ENCODE measurements around the gene GPR176. TPM values are rescaled to one million over a fixed set of nuclear protein-coding genes. Genes with fewer than 3 reads are reported as not detected.

GPR176 gene
- total and polyA plus RNA-seq, 4 donors, result 13.7 to 29.7 (median 28.2) TPM

DNA sequence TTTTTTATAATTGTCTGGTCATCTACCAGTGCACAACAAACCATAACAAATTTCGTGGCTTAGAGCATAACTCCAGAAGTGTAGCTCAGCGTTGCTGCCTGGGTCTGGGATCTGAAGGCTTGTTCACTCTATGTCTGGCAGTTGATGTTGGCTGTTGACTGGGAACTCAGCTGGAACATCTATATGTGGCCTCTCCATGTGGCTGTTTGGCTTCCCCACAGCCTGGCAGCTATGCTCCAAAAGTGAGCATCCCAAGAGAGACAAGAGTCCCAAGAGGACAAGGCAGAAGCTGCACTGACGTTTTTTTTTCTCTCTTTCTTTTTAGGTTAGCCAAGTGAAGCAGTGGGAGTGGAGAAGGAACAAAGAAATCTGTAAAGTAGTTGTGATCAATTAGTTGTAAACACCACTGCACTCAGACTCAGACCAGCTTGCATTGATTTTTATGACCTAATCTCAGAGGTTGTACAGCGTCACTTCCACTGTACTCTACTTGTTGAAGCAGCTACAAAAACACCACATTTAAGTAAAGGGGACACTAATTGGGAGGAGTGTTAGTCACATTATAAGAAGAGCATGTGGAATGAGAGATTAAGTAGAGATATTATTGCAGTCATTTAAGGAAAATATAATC, 2.5 kb upstream of the GPR176 start:
- no peaks in the 10 kb centered on the region for H3K36me3 ChIP-seq (ENCODE audit: control insufficient read depth, insufficient read depth, low read length)
- no CpG with 5 or more reads among the region's 4 CpGs for WGBS (ENCODE audit: insufficient coverage)
- DNase-seq (ENCODE audit: low read depth in 4 of 6, low spot score in 6 of 6), result peak in 1 of 6 donors; percentile 44
- no peak overlapping the region for H3K27ac ChIP-seq (ENCODE audit: low read depth, low read length)
- no peaks in the 10 kb centered on the region for H3K9me3 ChIP-seq (ENCODE audit: control insufficient read depth, insufficient read depth, low read length)
- peaks cover 16% of the 10 kb centered on the region for H3K27me3 ChIP-seq (ENCODE audit: control insufficient read depth, insufficient read depth, low read length)
- no peak overlapping the region for H3K4me3 ChIP-seq (ENCODE audit: low read depth, low read length)
- H3K4me1 ChIP-seq (ENCODE audit: control insufficient read depth, insufficient read depth, low read length), result peaks cover 17% of the 10 kb centered on the region

DNA sequence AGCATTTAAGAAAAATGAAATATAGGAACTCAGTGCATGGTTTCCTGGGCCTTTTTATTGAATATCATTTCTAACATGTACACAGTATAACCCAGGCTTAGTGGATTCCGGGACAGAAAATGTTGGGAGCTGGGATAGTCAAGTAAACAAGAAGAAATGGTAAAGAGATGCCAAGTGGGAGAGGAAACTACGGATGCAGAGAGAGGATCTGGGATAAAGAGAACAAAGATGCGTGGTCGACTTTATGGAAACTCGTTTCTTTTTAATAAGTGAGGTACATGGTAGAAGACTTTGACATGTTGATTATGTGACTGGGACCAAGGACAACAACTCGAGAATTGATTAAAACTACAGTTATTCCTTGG, 1.2 kb upstream of the GPR176 start:
- no peak for DNase-seq (ENCODE audit: low read depth in 4 of 6, low spot score in 6 of 6)
- Histone ChIP-seq H3K27me3 (ENCODE audit: control insufficient read depth, insufficient read depth, low read length) (peaks cover 16% of the 10 kb centered on the region), H3K27ac (ENCODE audit: low read depth, low read length) (peak overlapping the region; percentile 75), H3K9me3 (ENCODE audit: control insufficient read depth, insufficient read depth, low read length) (no peaks in the 10 kb centered on the region), H3K36me3 (ENCODE audit: control insufficient read depth, insufficient read depth, low read length) (no peaks in the 10 kb centered on the region), H3K4me3 (ENCODE audit: low read depth, low read length) (peak overlapping the region; percentile 74), H3K4me1 (ENCODE audit: control insufficient read depth, insufficient read depth, low read length) (peaks cover 17% of the 10 kb centered on the region)
- WGBS (ENCODE audit: insufficient coverage), result 69% methylated on average over 5 of the region's 6 CpGs

DNA sequence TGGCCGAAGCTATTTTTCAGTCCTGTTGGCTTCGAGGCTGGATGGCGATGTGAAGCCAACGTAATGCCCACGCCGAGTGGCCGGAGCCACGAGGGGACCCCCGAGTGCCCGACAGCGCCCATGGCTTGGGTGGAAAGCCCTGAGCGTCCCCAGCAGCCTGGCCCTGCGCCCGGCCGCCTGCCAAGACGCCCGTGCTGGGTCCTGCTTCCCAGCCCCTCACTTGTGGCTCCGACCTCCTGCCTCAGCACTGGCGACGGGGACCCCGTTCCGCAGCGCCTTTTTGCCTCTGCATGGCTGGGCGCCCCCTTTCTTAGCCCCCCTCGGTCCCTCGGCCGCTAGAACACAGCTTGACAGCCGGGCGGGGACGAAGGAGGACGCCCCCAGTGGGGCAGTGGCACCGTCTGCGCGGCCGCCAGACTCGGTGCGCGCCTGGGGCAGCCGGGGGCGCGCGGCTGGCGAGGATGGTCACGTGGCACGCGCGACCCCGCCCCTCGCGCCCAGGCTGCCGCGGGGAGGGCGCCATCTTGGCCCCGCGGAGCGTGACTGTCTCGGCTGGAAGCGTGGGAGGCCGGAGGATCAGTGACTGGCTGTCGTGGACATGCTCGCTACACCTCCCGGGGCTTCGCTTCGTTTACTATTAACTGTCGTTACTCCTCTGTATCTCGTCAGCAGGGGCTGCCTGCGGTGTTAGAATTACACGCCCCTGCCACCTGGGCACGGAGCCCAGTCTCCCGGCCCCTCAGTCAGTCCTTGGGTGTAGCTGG, 626 bp upstream of the GPR176 start:
- peaks cover 17% of the 10 kb centered on the region for H3K4me1 ChIP-seq (ENCODE audit: control insufficient read depth, insufficient read depth, low read length)
- no peaks in the 10 kb centered on the region for H3K36me3 ChIP-seq (ENCODE audit: control insufficient read depth, insufficient read depth, low read length)
- peak overlapping the region; percentile 75 for H3K27ac ChIP-seq (ENCODE audit: low read depth, low read length)
- peak; percentile 73 to 95 (median 80) for DNase-seq (ENCODE audit: low read depth in 4 of 6, low spot score in 6 of 6)
- 0% methylated on average over 69 of the region's 70 CpGs for WGBS (ENCODE audit: insufficient coverage)
- peak overlapping the region; percentile 74 for H3K4me3 ChIP-seq (ENCODE audit: low read depth, low read length)
- peaks cover 16% of the 10 kb centered on the region for H3K27me3 ChIP-seq (ENCODE audit: control insufficient read depth, insufficient read depth, low read length)
- H3K9me3 ChIP-seq (ENCODE audit: control insufficient read depth, insufficient read depth, low read length), result no peaks in the 10 kb centered on the region

DNA sequence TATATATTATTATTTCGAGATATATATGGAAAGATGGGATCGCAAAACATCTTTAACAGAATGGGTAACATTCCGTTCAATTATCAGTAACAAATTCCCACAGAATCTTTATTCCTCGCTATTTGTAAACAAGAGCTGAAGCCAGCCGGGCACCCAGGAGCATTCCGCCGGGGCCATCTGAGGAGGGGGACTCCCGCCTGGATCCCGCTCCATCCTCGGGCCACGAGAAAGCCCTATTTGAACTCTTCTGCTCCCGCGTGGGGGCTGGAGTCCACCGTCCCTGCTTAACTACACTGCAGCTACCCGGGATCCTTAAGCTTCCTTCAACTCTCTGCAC, 687 bp downstream of the GPR176 start:
- Histone ChIP-seq H3K9me3 (ENCODE audit: control insufficient read depth, insufficient read depth, low read length) (no peaks in the 10 kb centered on the region), H3K4me1 (ENCODE audit: control insufficient read depth, insufficient read depth, low read length) (peaks cover 17% of the 10 kb centered on the region), H3K4me3 (ENCODE audit: low read depth, low read length) (peak overlapping the region; percentile 74), H3K27ac (ENCODE audit: low read depth, low read length) (no peak overlapping the region), H3K27me3 (ENCODE audit: control insufficient read depth, insufficient read depth, low read length) (peaks cover 16% of the 10 kb centered on the region), H3K36me3 (ENCODE audit: control insufficient read depth, insufficient read depth, low read length) (no peaks in the 10 kb centered on the region)
- WGBS (ENCODE audit: insufficient coverage), result 0% methylated on average over 11 of the region's 15 CpGs
- DNase-seq (ENCODE audit: low read depth in 4 of 6, low spot score in 6 of 6), result peak in 1 of 6 donors; percentile 53

DNA sequence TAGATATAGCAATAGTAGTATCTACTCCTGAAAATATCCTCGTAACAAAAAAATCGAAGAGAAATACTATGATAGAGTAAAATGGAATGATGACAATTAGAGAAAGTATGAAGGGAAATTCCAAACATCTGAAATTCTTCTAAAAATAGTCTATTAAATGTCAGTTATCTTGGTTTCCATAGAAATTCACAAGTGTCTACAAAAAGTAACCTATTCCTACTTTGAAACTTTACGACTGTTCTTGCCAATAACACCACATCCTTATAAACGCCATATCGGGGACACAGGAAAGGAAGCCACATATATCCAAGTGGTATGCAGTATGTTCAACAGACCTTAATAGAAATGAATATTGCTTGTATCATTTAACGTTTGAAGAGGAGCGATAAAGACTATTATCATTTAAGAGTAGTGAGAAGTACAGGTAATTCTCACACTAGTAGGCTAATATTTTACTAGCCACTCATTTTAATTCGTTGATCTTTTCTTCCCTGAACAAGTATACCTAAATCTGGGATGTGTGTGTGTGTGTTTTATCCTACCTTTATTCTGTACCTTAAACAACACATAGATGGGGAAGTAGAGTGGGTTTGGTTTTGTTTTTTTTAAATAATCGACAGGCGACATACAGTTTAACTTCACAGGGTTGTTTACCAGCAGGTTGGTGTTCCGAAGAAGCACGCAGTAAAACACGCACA, 1.2 kb downstream of the GPR176 start:
- WGBS (ENCODE audit: insufficient coverage), result no CpG with 5 or more reads among the region's 13 CpGs
- peaks cover 16% of the 10 kb centered on the region for H3K27me3 ChIP-seq (ENCODE audit: control insufficient read depth, insufficient read depth, low read length)
- DNase-seq (ENCODE audit: low read depth in 4 of 6, low spot score in 6 of 6), result peak in 2 of 6 donors; percentile 20 to 59

DNA sequence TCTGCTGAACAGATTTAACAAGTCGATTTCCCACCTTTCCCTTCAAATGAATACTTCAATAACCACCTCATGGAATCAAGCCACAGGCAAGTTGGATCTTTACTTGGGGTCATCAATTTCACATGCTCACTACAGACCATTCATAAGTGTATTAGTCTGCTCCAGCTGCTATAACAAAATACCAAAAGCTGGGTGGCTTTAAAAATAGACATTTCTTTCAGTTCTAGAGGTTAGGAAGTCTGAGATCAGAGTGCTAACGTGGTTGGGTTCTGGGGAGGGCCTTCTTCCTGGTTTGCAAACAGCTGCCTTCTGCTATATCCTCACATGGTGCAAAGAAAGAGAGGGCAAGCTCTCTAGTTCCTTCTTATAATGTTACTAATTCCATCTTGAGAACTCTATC, 5.1 kb downstream of the GPR176 start:
- no peaks in the 10 kb centered on the region for H3K36me3 ChIP-seq (ENCODE audit: control insufficient read depth, insufficient read depth, low read length)
- WGBS (ENCODE audit: insufficient coverage), result 100% methylated on average over 1 of the region's 2 CpGs
- H3K4me3 ChIP-seq (ENCODE audit: low read depth, low read length), result no peak overlapping the region
- DNase-seq (ENCODE audit: low read depth in 4 of 6, low spot score in 6 of 6), result no peak
- peaks cover 12% of the 10 kb centered on the region for H3K27me3 ChIP-seq (ENCODE audit: control insufficient read depth, insufficient read depth, low read length)
- peaks cover 7% of the 10 kb centered on the region for H3K4me1 ChIP-seq (ENCODE audit: control insufficient read depth, insufficient read depth, low read length)
- H3K27ac ChIP-seq (ENCODE audit: low read depth, low read length), result no peak overlapping the region
- H3K9me3 ChIP-seq (ENCODE audit: control insufficient read depth, insufficient read depth, low read length), result no peaks in the 10 kb centered on the region

More for the DNA sequence above, 1.2 kb downstream of the GPR176 start:
- Histone ChIP-seq H3K4me1 (ENCODE audit: control insufficient read depth, insufficient read depth, low read length) (peaks cover 17% of the 10 kb centered on the region), H3K4me3 (ENCODE audit: low read depth, low read length) (peak overlapping the region; percentile 74), H3K36me3 (ENCODE audit: control insufficient read depth, insufficient read depth, low read length) (no peaks in the 10 kb centered on the region), H3K27ac (ENCODE audit: low read depth, low read length) (no peak overlapping the region), H3K9me3 (ENCODE audit: control insufficient read depth, insufficient read depth, low read length) (no peaks in the 10 kb centered on the region)

DNA sequence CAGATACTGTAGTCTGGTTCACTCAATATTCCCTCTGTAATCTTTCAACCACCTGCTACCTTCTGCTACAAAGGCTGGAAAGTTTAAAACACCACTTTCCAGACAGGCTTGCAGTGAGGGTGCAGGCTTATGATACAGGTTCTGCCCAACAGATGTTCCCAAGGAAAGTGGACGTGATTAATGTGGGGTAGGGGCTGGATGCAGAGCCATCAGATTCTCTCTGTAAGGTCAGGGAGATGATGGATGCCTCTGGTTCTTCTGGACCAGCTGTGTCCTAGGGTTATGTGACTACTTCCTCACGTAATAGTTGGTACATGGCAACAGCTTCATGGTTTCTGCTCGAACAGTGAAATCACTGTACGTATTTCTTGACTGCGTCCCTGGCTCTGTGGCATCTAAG, 11.1 kb downstream of the GPR176 start:
- Histone ChIP-seq H3K27ac (ENCODE audit: low read depth, low read length) (no peak overlapping the region), H3K9me3 (ENCODE audit: control insufficient read depth, insufficient read depth, low read length) (no peaks in the 10 kb centered on the region), H3K36me3 (ENCODE audit: control insufficient read depth, insufficient read depth, low read length) (no peaks in the 10 kb centered on the region), H3K27me3 (ENCODE audit: control insufficient read depth, insufficient read depth, low read length) (no peaks in the 10 kb centered on the region), H3K4me1 (ENCODE audit: control insufficient read depth, insufficient read depth, low read length) (no peaks in the 10 kb centered on the region), H3K4me3 (ENCODE audit: low read depth, low read length) (no peak overlapping the region)
- 87% methylated on average over 4 of the region's 5 CpGs for whole genome bisulfite sequencing (ENCODE audit: insufficient coverage)
- no peak for DNase-seq (ENCODE audit: low read depth in 4 of 6, low spot score in 6 of 6)

DNA sequence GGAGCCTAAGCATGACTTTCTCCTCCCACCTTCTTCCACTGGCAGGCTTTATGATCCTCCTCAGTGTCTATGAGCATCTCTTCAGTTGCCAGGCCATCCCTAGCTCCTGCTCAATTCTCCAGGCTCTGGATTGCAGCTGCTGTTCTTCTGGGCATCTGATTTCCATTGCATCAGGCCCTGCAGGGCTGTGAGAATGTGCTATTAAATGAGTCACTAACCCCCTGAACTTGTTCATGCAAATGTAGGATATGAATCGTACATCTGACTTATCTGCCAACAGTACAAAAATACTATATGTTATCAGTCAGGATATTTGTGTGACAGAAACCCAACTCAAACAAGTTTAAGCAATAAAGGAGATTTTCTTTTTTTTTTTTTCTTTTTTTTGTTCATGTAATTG, 11.9 kb downstream of the GPR176 start:
- Histone ChIP-seq H3K27ac (ENCODE audit: low read depth, low read length) (no peak overlapping the region), H3K36me3 (ENCODE audit: control insufficient read depth, insufficient read depth, low read length) (no peaks in the 10 kb centered on the region), H3K27me3 (ENCODE audit: control insufficient read depth, insufficient read depth, low read length) (no peaks in the 10 kb centered on the region), H3K4me3 (ENCODE audit: low read depth, low read length) (no peak overlapping the region), H3K9me3 (ENCODE audit: control insufficient read depth, insufficient read depth, low read length) (no peaks in the 10 kb centered on the region), H3K4me1 (ENCODE audit: control insufficient read depth, insufficient read depth, low read length) (no peaks in the 10 kb centered on the region)
- no CpG with 5 or more reads among the region's 1 CpG for WGBS (ENCODE audit: insufficient coverage)
- DNase-seq (ENCODE audit: low read depth in 4 of 6, low spot score in 6 of 6), result no peak

DNA sequence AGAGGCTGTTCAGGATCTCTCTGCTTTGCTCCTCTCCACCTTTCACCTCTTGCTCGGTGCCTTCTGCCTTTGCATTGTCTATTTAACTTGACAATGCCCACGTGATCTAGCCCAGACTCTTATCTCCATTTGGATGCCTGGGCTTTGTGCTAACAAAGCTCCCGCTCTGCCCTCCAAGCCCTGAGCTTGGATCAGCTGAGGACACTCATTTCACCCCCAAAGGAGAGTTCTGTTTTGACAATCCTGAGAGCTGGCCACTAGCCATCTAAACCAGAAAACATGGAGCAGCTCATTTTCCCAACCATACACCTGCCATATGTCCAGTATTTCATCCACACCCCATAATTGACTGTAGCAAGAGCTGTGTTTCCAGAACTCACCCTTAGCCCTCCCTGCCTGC, 12.8 kb downstream of the GPR176 start:
- no peak overlapping the region for H3K4me3 ChIP-seq (ENCODE audit: low read depth, low read length)
- no peaks in the 10 kb centered on the region for H3K9me3 ChIP-seq (ENCODE audit: control insufficient read depth, insufficient read depth, low read length)
- H3K36me3 ChIP-seq (ENCODE audit: control insufficient read depth, insufficient read depth, low read length), result no peaks in the 10 kb centered on the region
- no peak for DNase-seq (ENCODE audit: low read depth in 4 of 6, low spot score in 6 of 6)
- H3K4me1 ChIP-seq (ENCODE audit: control insufficient read depth, insufficient read depth, low read length), result no peaks in the 10 kb centered on the region
- no peaks in the 10 kb centered on the region for H3K27me3 ChIP-seq (ENCODE audit: control insufficient read depth, insufficient read depth, low read length)
- H3K27ac ChIP-seq (ENCODE audit: low read depth, low read length), result no peak overlapping the region
- 60% methylated on average over 3 of the region's 3 CpGs for WGBS (ENCODE audit: insufficient coverage)

All from spinal cord (tissue), 10 donors.